ENCODE results near the gene PTPRU. TPM values are rescaled to one million over a fixed set of nuclear protein-coding genes. Genes with fewer than 3 reads are reported as not detected.

PTPRU gene
- total RNA-seq, 1 donor from 2014 or later, result 21.5 TPM

GRCh38 chr1:29243871-29244200 is 7.5 kb downstream of the PTPRU start:
- DNase-seq (ENCODE audit: low read depth), result peak; percentile 48

DNA sequence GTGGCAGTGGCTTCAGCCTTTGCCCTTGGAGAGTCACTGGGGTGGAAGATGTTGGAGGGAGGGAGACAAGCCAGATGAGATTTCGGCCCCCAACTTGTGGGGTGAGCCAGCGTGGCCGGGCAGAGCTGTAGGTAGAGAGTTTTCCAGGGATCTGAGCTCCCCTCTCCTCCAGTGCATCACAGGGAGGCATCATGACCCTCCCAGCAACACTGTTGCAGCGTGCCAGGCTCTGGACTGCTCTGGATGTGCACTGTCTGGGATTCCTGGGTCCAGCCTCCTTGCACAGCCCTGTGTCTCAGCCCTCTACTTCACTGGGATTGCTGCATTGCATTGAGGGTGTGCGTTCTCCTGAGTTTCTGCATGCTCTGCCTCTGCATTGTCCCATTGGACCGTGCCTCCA is 8.9 kb downstream of the PTPRU start:
- no peak for DNase-seq (ENCODE audit: low read depth)

GRCh38 chr1:29245876-29246275 is 9.6 kb downstream of the PTPRU start:
- peak; percentile 63 for DNase-seq (ENCODE audit: low read depth)

- DNase-seq (ENCODE audit: low read depth), result no peak
Measured at GRCh38 chr1:29247044-29247443, 10.7 kb downstream of the PTPRU start.

DNA sequence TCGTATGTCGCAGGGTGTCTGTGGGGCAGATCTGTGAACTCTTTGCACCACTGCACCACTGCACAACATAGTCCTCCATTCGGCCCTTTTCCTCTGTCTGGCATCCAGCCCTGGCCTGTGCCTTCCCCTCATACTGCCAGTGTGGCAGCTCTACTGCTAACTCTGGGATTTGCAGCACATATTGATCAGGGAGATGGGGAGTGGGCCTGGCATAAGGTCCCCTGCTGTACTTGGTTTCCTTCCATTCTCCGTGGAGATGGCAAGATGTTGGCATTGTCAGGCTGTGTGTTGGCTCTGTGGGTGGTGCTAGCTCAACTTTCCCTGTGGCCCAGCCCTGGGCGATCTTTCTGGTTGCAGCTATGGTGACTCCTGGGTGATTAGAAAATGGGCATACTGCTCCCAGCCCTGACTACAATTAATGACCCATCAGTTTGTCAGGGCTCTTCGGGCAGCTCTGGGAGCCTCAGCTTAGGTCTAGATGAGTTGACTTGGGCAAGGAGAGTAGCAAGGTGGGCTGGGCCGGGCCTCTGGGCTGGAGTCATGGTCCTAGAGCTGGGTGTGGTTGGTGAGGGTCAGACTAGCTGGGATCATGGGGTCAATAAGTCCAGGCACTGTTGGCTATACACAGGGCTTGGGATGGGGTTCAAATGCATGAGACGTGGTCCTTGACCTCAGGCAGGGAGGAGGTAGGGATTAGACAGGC is 11.4 kb downstream of the PTPRU start:
- no peak for DNase-seq (ENCODE audit: low read depth)

DNA sequence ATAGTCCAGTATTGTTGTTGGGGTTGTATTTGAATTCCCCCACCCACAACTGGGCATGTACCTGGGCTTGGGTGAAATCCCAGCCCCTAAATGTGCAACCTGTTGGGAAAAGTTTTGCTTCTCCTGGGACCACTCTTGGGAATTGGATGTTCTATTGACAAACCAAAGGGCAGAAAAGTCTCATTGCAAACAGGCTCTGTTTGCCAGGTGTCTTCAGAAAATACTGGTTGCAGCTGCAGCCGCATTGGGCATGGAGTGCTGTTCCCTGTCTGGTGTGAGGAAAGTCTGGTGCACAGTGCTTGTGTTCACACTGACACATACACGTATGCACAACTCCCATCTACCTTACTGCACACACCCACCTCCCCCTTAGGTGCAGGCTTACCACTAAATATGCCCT is 12.1 kb downstream of the PTPRU start:
- DNase-seq (ENCODE audit: low read depth), result no peak

DNA sequence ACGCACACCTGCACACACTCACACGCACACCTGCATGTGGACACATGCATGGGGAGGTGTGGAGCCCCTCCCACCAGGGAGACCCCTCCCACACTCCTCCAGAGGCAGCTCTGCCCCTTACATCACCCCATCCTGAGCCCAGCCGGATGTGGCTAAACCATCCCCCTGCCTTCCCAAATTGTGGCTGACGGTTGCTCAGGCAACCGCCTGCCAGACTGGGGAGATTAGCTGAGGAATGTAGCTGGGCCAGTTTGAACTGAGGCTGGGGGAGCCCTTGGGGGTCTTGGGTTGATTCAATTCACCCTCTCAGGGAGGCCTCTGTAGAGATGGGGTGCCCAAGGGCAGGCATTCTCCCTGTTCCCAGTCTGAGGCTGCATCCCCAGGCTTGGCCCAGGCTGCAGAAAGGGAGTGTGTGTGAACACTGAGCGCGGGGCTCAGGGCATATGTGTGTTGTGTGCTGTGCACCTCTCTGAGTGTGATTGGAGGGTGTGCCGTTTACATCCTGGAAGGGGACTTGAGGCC is 12.9 kb downstream of the PTPRU start:
- peak; percentile 46 for DNase-seq (ENCODE audit: low read depth)

DNA sequence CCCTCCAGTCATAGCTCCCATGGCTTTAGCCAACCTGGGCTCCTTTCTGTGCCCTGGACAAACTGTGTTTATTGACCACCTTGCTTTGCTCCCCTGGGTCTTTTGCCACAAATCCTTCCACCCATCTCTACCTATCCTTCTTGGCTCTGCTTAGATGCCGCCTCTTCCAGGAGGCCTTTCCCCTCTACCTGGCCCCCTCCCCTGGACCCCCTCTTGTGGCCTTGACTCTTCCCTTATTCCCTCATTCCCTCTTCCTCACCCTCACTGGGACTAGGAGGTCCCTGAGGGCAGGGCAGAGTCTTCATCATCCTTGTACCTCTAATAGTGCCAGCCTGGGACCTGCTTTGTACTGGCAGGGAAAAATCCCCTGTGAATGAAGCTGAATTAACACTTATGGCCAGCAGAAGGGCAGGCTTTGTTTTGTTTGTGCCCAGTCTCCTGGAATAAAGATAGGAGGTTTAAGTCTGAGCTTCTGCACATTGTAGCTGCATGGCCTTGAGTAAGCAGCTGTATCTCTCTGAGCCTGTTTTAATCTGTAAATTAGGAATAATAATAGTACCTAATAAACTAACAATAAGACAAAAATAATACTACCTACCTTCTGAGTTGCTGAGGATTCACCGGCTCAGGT is 13.7 kb downstream of the PTPRU start:
- no peak for DNase-seq (ENCODE audit: low read depth)

- no peak for DNase-seq (ENCODE audit: low read depth)
Measured at GRCh38 chr1:29251164-29252124, 15.1 kb downstream of the PTPRU start.

DNA sequence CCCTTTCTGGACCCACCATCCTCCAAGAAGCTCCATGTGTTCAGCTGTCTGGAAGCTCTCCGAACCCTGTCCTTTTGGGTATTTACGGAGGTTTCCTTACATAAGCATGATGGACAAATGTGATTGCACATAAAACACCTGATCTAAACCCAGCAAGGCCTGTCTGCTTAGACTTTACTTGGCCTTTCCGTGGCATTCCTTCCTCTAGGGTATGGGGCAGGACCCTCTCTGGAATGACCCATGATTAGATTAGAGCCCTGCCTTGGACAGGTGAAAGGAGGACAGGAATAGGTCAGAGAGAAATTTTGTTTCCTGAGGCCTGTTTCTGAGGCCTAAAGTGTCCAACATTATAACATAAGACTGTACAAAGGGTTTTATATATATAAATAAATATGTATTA is 16.9 kb downstream of the PTPRU start:
- DNase-seq (ENCODE audit: low read depth), result no peak

GRCh38 chr1:29254346-29254745 is 18.0 kb downstream of the PTPRU start:
- DNase-seq (ENCODE audit: low read depth), result no peak

- DNase-seq (ENCODE audit: low read depth), result no peak
Measured at GRCh38 chr1:29255134-29255666, 18.9 kb downstream of the PTPRU start.

DNA sequence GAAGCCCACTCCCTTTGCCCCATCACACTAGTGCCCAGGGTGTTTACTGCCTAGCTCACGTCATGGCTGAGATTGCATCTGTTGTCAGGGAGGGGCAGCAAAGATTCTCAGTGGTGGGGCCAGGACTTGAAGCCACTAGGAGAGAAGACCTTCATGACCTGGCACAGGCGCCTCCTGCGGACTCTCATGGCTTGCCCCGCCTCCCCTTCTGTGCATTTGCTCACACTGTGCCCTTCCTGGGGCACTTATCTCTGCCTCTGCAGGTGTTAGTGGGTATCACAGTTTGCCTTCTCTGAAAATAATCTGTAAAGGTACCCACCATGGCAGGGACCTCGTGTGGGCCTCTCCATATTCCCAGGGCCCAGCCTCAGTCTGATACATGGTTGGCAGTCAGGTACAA is 20.1 kb downstream of the PTPRU start:
- DNase-seq (ENCODE audit: low read depth), result no peak

GRCh38 chr1:29256979-29257804 is 20.9 kb downstream of the PTPRU start:
- peak; percentile 39 for DNase-seq (ENCODE audit: low read depth)

GRCh38 chr1:29258189-29258975 is 22.1 kb downstream of the PTPRU start:
- DNase-seq (ENCODE audit: low read depth), result no peak

DNA sequence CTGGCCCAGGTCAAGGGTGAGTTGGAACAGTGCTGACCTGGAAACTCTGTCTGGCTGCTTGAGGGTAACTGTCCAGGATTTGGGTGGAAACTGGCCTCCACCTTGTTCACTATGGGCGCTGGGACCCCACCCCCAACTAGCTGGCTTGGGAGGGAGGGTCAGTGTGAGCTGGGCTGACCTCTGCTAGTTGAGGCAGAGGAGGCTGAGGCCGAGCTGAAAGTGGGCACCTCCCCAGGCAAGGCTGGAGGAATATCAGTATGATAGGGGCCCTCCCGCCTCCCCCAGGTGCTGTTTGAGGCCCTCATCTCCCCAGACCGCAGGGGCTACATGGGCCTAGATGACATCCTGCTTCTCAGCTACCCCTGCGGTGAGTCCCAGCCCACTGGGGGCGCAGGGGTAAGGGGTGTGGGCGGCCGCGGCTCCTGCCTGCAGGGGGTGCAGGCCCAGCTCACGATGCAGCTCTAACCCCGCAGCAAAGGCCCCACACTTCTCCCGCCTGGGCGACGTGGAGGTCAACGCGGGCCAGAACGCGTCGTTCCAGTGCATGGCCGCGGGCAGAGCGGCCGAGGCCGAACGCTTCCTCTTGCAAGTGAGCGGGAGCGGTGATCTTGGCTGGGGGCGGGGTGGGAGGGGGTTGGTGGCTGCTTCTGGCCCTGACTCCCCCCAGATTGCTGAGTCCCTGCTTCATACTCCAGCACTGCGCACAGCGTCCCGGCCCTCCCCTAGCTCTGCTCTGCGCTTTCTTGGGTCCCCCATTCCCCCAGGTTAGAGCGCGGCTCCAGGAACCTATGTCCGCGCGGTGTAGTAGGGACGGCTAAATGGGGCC is 22.9 kb downstream of the PTPRU start:
- DNase-seq (ENCODE audit: low read depth), result no peak

- DNase-seq (ENCODE audit: low read depth), result no peak
Measured at GRCh38 chr1:29259802-29260441, 23.6 kb downstream of the PTPRU start.

DNA sequence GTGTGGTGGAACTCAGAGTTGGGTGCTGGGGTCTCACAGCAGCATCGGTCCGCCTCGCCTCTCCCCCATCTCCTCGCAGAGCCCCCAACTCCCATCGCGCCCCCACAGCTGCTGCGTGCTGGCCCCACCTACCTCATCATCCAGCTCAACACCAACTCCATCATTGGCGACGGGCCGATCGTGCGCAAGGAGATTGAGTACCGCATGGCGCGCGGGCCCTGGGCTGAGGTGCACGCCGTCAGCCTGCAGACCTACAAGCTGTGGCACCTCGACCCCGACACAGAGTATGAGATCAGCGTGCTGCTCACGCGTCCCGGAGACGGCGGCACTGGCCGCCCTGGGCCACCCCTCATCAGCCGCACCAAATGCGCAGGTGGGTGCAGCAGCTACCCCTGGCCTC is 24.2 kb downstream of the PTPRU start:
- DNase-seq (ENCODE audit: low read depth), result no peak
